Right atrium auricular region (tissue), 2 donors: ENCODE data around the gene DNAJA4. TPM values are rescaled to one million over a fixed set of nuclear protein-coding genes. Genes with fewer than 3 reads are reported as not detected.

Source experiments
- DNase-seq: peaks from one replicate; pipeline ENCODE4 v3.0.0-alpha.2; 2019; ENCODE audit warnings: low spot score
- H3K27ac ChIP-seq, 2 donors: fragments of 200-600 bp; sonication (generic); 1 replicate in 1 of 2; 2 replicates in 1 of 2; pipeline ENCODE4 v1.5.1; 2016 to 2019
- H3K27me3 ChIP-seq, 2 donors: fragments of 200-600 bp; sonication (generic); one replicate each; pipeline versions ENCODE4 v1.5.1 to v1.6.0; 2017 to 2019
- H3K36me3 ChIP-seq: fragments of 200-600 bp; sonication (generic); one replicate; pipeline ENCODE4 v1.5.1; 2016
- H3K4me1 ChIP-seq, 2 donors: fragments of 200-600 bp; sonication (generic); one replicate each; pipeline versions ENCODE4 v1.5.1 to v1.6.0; 2017 to 2019
- H3K4me3 ChIP-seq, 2 donors: fragments of 200-600 bp; sonication (generic); 1 replicate in 1 of 2; 2 replicates in 1 of 2; pipeline ENCODE4 v1.5.1; 2017 to 2019; ENCODE audit warnings: mild to moderate bottlenecking in 1 of 2, moderate library complexity in 1 of 2
- H3K9me3 ChIP-seq, 2 donors: fragments of 200-600 bp; sonication (generic); one replicate each; pipeline ENCODE4 v1.5.1; 2019
- CTCF ChIP-seq, 2 donors: fragments of 200-600 bp; sonication (generic); IDR thresholded peaks; one replicate each; pipeline ENCODE4 v1.5.1; 2019; ENCODE audit warnings: antibody characterized with exemption in 2 of 2
- total RNA-seq, 2 donors: library from RNA; depleted of rRNA; stranded (reverse); fragments of >200 nt; gene quantifications; one replicate each; pipeline ENCODE4 v1.1.0, GENCODE V29; 2016

Gene DNAJA4
- total RNA-seq, 2 donors from 2014 or later, result 70.0 to 78.0 TPM

- no peak for DNase-seq
- no peaks in the 10 kb centered on the region for H3K9me3 ChIP-seq
- H3K4me1 ChIP-seq, result peaks cover 0 to 13% of the 10 kb centered on the region in 2 donors
- H3K36me3 ChIP-seq, result no peaks in the 10 kb centered on the region
- no peak for TF ChIP-seq CTCF (IDR thresholded peaks at IDR 0.05)
- no peaks in the 10 kb centered on the region for H3K27me3 ChIP-seq
- no peak overlapping the region for H3K27ac ChIP-seq
- no peak overlapping the region for H3K4me3 ChIP-seq
Observed at GRCh38 chr15:78301828-78302227, 37.5 kb downstream of the DNAJA4 start.

- TF ChIP-seq CTCF (IDR thresholded peaks at IDR 0.05), result no peak
- no peaks in the 10 kb centered on the region for H3K27me3 ChIP-seq
- no peak for DNase-seq
Observed at GRCh38 chr15:78302579-78303312, 38.4 kb downstream of the DNAJA4 start.

GRCh38 chr15:78304216-78305066 is 40.1 kb downstream of the DNAJA4 start:
- no peak for TF ChIP-seq CTCF (IDR thresholded peaks at IDR 0.05)
- Histone ChIP-seq H3K27me3 (no peaks in the 10 kb centered on the region), H3K9me3 (no peaks in the 10 kb centered on the region), H3K36me3 (no peaks in the 10 kb centered on the region), H3K4me3 (no peak overlapping the region), H3K27ac (no peak overlapping the region), H3K4me1 (no peaks in the 10 kb centered on the region)
- no peak for DNase-seq

More at GRCh38 chr15:78302579-78303312, 38.4 kb downstream of the DNAJA4 start:
- no peak overlapping the region for H3K4me3 ChIP-seq
- no peaks in the 10 kb centered on the region for H3K9me3 ChIP-seq
- peaks cover 0 to 13% of the 10 kb centered on the region in 2 donors for H3K4me1 ChIP-seq
- H3K27ac ChIP-seq, result no peak overlapping the region
- H3K36me3 ChIP-seq, result no peaks in the 10 kb centered on the region

- Histone ChIP-seq H3K36me3 (no peaks in the 10 kb centered on the region), H3K4me1 (no peaks in the 10 kb centered on the region), H3K27ac (no peak overlapping the region), H3K4me3 (no peak overlapping the region), H3K9me3 (no peaks in the 10 kb centered on the region), H3K27me3 (no peaks in the 10 kb centered on the region)
- no peak for TF ChIP-seq CTCF (IDR thresholded peaks at IDR 0.05)
- no peak for DNase-seq
Observed at GRCh38 chr15:78306176-78306774, 41.9 kb downstream of the DNAJA4 start.

- DNase-seq, result no peak
Observed at GRCh38 chr15:78307976-78308375, 43.6 kb downstream of the DNAJA4 start.

More at GRCh38 chr15:78307976-78308375, 43.6 kb downstream of the DNAJA4 start:
- Histone ChIP-seq H3K9me3 (no peaks in the 10 kb centered on the region), H3K4me3 (no peak overlapping the region), H3K27ac (no peak overlapping the region), H3K27me3 (no peaks in the 10 kb centered on the region), H3K36me3 (no peaks in the 10 kb centered on the region), H3K4me1 (no peaks in the 10 kb centered on the region)
- TF ChIP-seq CTCF (IDR thresholded peaks at IDR 0.05), result no peak
